Neuron (in vitro differentiated cells): ENCODE data around the gene TBC1D1.

Experiments
- H2AFZ ChIP-seq: one replicate; pipeline ENCODE4 v1.6.1; 2013; ENCODE audit warnings: low read depth, mild to moderate bottlenecking, inconsistent platforms, low read length, moderate library complexity
- H3K27me3 ChIP-seq: one replicate; pipeline ENCODE4 v1.6.1; 2013; ENCODE audit warnings: low read length; ENCODE audit not compliant: insufficient read depth
- H3K36me3 ChIP-seq: one replicate; pipeline ENCODE4 v1.6.1; 2013; ENCODE audit warnings: low read length; ENCODE audit not compliant: insufficient read depth
- H3K4me1 ChIP-seq: one replicate; pipeline ENCODE4 v1.6.1; 2013; ENCODE audit warnings: low read length; ENCODE audit not compliant: insufficient read depth
- H3K4me3 ChIP-seq: 2 replicates; pipeline ENCODE4 v1.5.1; 2013; ENCODE audit warnings: mild to moderate bottlenecking, low read length, moderate library complexity
- H3K9me3 ChIP-seq: one replicate; pipeline ENCODE4 v1.6.1; 2013; ENCODE audit warnings: low read length

Gene TBC1D1

DNA sequence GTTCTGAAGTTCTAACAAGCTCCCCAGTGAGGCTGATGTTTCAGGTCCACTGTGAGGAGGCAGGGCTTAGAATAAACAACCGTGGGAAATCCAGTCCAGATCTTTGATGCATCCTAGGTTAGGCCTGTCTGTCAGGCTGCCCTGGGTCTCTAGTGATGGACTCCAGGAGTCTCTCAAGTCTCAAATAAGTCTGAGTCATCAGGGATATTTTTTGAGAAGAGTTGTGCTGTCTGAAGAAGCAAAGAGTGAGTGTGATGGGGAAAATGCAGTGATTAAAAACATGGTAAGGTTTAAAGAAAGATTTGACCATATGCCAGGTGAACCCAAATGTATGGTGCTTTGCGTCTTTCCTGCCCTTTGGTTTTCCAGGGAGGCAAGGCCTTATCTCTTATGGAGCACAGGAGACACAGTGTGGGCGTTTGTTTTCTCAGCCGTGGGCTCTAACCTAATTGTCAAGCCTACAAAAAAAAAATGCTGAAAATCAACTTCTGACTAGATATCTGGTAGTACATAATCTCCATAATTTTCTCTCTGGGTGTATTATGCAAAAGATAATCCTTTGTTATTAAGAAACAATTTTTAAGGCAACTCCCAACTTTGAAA is 170.0 kb downstream of the TBC1D1 start:
- Histone ChIP-seq H2AFZ (no peak overlapping the region), H3K4me3 (no peak overlapping the region), H3K36me3 (peaks cover 3% of the 10 kb centered on the region), H3K4me1 (peaks cover 21% of the 10 kb centered on the region), H3K27me3 (no peaks in the 10 kb centered on the region), H3K9me3 (no peaks in the 10 kb centered on the region)

DNA sequence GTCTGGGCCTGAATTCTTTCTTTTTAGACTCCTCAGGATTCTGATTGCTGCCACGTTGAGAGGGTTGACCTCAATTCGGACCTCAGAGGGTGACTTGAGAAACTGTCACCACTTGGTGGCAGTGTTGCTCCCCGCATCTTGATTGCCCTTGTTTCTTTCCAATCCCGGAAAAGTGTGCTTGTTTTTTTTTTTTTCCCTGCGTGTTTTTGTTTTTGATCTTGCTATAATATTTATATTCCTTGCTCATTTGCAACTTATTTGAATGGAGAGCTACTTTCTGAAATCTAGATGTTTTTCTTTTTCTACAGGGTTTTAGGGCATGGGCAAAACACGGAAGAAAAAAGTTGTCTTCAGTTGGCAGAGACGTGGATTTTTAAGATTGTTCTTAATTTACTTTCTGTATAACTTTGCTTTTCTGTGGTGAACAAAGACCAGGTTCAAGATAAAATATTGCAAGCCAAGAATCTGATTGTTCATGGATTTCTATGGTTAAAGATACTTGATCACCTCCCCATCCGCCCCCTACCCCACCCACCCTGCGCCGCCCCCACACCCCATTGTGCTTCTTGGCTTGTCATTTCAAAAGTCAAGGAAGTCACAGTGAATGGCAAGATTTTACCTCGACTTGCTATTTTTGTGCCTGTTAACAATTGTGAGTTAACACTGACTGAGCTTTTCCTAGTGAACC is 171.3 kb downstream of the TBC1D1 start:
- peaks cover under 1% of the 10 kb centered on the region for H3K9me3 ChIP-seq
- H3K4me3 ChIP-seq, result no peak overlapping the region
- no peaks in the 10 kb centered on the region for H3K36me3 ChIP-seq
- H3K27me3 ChIP-seq, result no peaks in the 10 kb centered on the region
- H3K4me1 ChIP-seq, result peaks cover 21% of the 10 kb centered on the region
- no peak overlapping the region for H2AFZ ChIP-seq

DNA sequence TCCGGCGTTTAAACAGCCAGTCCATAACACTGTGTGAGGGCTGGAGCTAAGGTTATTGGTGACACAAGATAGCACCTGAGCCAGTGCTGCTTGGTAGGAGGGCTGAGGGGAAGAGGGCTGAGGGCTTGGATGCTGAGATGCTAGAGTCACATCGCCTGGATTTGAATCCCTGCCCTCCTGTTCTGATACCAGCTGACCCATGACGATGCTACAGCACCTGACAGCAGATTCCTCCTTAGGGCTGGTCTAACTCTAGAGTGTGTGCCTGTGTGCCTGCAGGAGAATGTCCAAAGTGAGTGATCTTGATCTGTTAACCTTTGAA is 171.9 kb downstream of the TBC1D1 start:
- Histone ChIP-seq H2AFZ (no peak overlapping the region), H3K27me3 (no peaks in the 10 kb centered on the region), H3K4me1 (peaks cover 19% of the 10 kb centered on the region), H3K36me3 (no peaks in the 10 kb centered on the region), H3K4me3 (no peak overlapping the region), H3K9me3 (peaks cover 5% of the 10 kb centered on the region)

DNA sequence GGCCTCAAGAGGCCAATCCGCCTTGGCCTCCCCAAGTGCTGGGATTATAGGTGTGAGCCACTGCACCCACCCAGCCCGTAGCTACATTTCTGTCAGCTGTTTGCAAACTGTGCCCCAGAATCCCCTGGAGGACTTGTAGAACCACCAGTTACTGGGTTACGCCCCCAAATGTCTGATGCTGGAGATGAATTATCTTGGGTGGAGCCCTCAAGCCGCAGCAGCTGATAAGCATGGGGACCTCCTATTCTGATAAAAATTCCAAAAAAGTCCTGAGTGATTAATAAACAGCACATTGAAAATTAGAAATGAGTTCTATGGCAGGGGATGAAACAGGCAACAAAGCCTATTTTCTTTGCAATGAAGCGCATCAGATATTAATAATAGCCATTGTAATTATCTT is 174.3 kb downstream of the TBC1D1 start:
- Histone ChIP-seq H3K27me3 (no peaks in the 10 kb centered on the region), H3K4me3 (no peak overlapping the region), H3K4me1 (peaks cover 10% of the 10 kb centered on the region), H3K36me3 (no peaks in the 10 kb centered on the region), H3K9me3 (peaks cover 5% of the 10 kb centered on the region), H2AFZ (no peak overlapping the region)

DNA sequence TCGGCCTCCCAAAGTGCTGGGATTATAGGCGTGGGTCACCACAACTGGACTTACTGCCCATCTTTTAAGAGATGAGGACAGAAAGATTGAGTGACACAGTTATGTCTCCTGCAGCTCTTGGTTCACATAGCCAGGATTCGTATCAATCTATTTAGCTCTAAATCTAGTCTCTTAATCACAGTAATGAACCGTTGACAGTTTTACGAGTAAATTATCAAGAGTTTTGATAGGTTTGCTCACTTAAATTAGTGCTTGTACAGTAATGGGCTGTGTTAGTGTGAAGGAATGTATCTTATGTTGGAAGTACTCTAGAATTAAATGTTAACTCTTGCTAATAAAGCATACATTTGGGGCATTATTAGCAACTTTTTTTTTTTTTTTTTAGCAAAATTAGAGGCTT is 175.0 kb downstream of the TBC1D1 start:
- no peaks in the 10 kb centered on the region for H3K36me3 ChIP-seq
- peaks cover 5% of the 10 kb centered on the region for H3K9me3 ChIP-seq
- H3K4me1 ChIP-seq, result peaks cover 10% of the 10 kb centered on the region
- H2AFZ ChIP-seq, result no peak overlapping the region
- no peaks in the 10 kb centered on the region for H3K27me3 ChIP-seq
- no peak overlapping the region for H3K4me3 ChIP-seq

DNA sequence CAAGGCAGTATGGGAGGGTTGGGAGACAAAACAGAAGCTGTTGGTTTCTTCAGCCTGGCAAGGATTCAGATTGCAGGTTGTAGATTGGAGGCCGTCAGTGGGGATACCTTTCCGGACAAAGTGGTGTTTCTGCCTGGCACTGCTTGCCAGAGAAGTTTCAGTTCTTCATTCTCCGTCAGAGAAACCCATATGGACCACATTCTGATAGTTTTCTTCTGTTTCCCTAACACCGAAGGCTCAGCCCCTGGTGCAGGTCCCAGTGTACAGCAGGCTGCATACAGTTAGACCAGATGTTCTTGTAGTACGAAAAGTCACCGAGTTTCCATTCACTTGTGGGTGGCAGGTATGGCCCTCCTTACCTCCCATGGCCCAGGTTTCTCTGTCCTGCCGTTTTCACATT is 176.6 kb downstream of the TBC1D1 start:
- no peaks in the 10 kb centered on the region for H3K36me3 ChIP-seq
- H3K27me3 ChIP-seq, result no peaks in the 10 kb centered on the region
- H3K9me3 ChIP-seq, result peaks cover 5% of the 10 kb centered on the region
- peaks cover 4% of the 10 kb centered on the region for H3K4me1 ChIP-seq
- H2AFZ ChIP-seq, result no peak overlapping the region
- no peak overlapping the region for H3K4me3 ChIP-seq

DNA sequence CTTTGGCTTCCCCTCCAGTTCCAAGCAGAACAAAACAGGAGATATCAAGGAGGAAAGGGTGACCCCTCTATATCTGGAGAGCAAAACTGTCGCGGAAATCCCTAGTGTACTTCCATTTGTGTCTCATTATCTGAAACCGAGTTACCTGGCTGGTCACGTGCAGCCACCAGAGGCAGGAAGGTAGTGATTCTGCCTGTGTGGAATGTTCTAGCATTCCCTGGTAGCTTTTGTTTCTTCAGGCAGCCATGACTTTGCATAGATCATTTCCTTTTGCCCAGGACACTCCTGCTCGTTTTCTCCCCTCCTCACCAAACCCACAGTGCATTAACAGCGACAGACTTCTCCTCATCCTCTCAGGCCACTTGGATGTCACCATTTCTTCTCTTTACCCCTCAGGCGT is 177.2 kb downstream of the TBC1D1 start:
- Histone ChIP-seq H3K4me3 (no peak overlapping the region), H2AFZ (no peak overlapping the region), H3K9me3 (peaks cover 5% of the 10 kb centered on the region), H3K4me1 (no peaks in the 10 kb centered on the region), H3K36me3 (peaks cover 2% of the 10 kb centered on the region), H3K27me3 (no peaks in the 10 kb centered on the region)

DNA sequence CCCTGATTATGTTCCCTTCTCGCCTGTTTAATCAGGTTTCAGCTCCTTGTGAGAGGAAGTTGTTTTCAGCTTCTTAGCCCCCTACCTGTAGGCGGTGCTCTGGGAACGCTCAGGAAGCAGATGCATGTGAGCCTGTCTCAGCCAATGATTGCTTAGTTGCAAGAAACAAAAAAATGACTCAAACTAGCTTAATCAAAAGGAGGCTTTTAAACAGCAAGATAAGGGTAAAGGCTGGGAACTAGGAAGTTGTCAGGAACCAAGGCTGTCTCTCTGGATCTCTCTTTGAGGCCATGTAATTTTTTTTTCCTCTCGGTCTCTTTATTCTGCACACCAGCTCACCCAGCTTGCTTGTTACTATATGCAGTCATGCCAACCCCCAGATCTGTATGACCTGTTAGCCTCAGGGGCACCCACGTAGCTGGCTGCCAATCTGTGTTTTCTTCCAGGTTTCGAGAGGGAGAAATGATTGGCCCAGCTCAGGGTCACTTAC is 178.4 kb downstream of the TBC1D1 start:
- no peak overlapping the region for H3K4me3 ChIP-seq
- H3K27me3 ChIP-seq, result no peaks in the 10 kb centered on the region
- H3K4me1 ChIP-seq, result no peaks in the 10 kb centered on the region
- no peak overlapping the region for H2AFZ ChIP-seq
- peaks cover 2% of the 10 kb centered on the region for H3K36me3 ChIP-seq
- H3K9me3 ChIP-seq, result peaks cover 5% of the 10 kb centered on the region

DNA sequence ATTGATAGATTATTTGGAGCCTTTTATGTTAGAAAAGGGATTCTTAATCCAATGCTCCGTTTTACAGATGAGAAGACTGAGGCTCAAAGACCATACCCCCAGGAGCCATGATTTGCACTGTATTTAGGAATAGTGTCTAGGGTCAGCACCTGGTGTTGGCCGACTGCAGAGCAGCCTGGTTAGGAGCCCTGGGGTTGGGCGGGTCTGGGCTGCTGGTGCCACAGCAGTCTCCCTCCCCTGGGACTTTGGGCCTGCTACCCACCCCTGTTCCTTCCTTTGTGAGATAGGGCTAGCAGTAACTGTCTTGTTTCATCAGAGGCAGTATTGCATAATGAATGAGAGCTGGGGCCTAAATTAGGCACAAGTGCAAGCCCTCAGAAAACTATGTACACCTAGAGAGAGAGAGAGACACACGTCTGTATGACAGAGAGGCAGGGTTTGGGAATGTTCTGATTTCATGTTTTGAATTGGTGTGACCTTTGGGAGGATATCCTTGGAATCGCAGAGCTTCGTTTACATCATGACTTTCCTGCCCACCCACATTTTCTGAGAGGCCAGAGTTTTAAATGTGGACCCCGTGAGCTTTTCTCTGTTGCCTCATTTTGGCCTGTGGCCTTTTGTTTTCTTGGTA is 181.0 kb downstream of the TBC1D1 start:
- no peaks in the 10 kb centered on the region for H3K27me3 ChIP-seq
- H2AFZ ChIP-seq, result no peak overlapping the region
- H3K36me3 ChIP-seq, result peaks cover 2% of the 10 kb centered on the region
- no peaks in the 10 kb centered on the region for H3K4me1 ChIP-seq
- H3K9me3 ChIP-seq, result peaks cover 5% of the 10 kb centered on the region
- no peak overlapping the region for H3K4me3 ChIP-seq

DNA sequence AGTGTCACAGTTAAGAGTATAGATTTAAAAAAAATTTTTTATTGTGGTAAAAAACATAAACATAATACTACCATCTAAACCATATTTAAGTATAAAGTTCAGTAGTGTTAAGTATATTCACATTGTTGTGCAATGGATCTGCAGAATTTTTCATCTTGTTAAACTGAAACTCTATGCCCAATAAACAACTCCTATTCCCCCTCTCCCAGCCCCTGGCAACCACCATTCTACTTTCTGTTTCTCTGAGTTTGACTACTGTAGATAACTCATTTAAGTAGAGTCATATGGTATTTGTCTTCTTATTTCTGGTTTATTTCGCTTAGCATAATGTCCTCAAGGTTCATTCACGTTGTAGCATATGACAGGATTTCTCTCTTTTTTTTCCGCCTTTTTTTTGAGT is 181.7 kb downstream of the TBC1D1 start:
- Histone ChIP-seq H3K9me3 (peaks cover under 1% of the 10 kb centered on the region), H2AFZ (no peak overlapping the region), H3K36me3 (peaks cover 2% of the 10 kb centered on the region), H3K4me1 (no peaks in the 10 kb centered on the region), H3K27me3 (no peaks in the 10 kb centered on the region), H3K4me3 (no peak overlapping the region)

DNA sequence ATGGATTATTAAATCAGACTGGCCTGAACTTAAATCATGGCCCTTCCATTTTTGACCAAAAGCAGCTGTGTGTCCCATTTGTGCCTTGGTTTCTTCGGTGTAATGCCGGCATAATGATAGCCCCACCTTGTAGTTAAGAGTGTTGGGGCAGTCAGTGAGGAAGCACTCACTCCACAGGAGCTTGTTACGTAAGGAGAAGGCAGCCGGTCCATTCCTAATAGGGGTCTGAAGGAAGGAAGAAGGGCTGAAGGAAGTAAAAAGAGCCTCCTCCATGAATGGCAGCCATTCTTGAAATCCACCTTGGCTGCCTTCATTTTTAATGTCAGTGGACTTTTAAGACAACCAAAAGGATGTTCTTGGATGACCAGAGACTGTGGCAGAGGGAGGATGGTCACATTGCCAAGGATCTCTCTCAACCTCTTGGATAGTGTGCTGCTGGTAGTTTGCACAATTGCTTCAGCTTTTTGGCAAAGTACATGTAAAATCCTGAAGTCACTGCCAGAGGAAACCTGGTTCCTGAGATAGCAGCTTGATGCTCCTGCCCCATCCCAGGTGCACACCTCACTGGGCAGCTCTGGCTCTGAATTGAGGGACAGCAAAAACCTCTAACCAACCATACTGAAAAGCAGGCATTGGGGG is 182.8 kb downstream of the TBC1D1 start:
- no peak overlapping the region for H3K4me3 ChIP-seq
- H3K36me3 ChIP-seq, result peaks cover 2% of the 10 kb centered on the region
- no peaks in the 10 kb centered on the region for H3K4me1 ChIP-seq
- H3K27me3 ChIP-seq, result no peaks in the 10 kb centered on the region
- no peaks in the 10 kb centered on the region for H3K9me3 ChIP-seq
- H2AFZ ChIP-seq, result no peak overlapping the region

DNA sequence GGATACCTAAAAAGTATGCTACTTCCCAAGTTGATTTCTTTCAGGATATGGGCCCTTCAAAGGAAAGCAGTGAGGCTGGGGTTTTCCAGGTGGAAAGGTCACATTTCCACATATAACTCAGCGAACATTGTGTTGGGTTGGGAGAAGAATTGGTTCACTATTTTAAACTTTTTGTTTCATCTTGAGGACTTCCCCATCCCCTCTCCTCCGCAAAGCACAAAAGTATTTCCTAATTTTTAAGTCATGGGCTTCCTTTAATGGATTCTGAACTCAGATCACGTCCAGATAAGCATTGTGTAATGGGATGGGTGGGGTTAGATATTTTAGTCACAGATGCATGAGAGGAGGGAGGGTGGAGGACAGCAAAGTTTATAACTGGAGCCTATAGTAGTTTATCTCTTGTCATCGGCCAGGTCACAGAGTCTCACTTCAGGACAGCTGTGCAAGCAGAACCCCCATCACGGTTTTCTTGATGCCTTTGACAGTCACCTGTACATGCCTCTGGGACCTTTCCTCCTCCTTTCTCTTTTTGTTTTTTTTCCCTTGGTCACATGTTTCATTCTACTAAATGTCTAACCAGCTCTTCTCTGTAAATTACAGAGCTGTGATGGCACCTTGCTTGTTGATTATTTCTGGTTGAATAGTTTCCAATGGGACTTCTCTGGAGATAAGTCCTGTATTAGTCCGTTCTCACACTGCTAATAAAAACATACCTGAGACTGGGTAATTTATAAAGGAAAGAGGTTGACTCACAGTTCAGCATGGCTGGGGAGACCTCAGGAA is 184.7 kb downstream of the TBC1D1 start:
- Histone ChIP-seq H2AFZ (no peak overlapping the region), H3K27me3 (no peaks in the 10 kb centered on the region), H3K4me3 (no peak overlapping the region), H3K4me1 (peaks cover 7% of the 10 kb centered on the region), H3K9me3 (no peaks in the 10 kb centered on the region), H3K36me3 (peaks cover 2% of the 10 kb centered on the region)
